Ishikawa (cell line): Measurements from ENCODE around the gene GPX3.

Experiments used
- CEBPB ChIP-seq: IDR thresholded peaks from 2 replicates; pipeline ENCODE4 v1.6.1; 2012
- CREB1 ChIP-seq: IDR thresholded peaks from 2 replicates; pipeline ENCODE4 v1.6.1; 2012; ENCODE audit warnings: low read depth
- EGR1 ChIP-seq: IDR thresholded peaks from 2 replicates; pipeline ENCODE4 v1.6.1; 2012
- EP300 ChIP-seq: IDR thresholded peaks from 2 replicates; pipeline ENCODE4 v1.6.1; 2012; ENCODE audit warnings: borderline replicate concordance
- FOXM1 ChIP-seq: IDR thresholded peaks from 2 replicates; pipeline ENCODE4 v1.6.1; 2012; ENCODE audit warnings: low read depth, borderline replicate concordance
- NFIC ChIP-seq: IDR thresholded peaks from 2 replicates; pipeline ENCODE4 v1.6.1; 2012
- RAD21 ChIP-seq: IDR thresholded peaks from 2 replicates; pipeline ENCODE4 v1.6.1; 2012; ENCODE audit warnings: low read depth
- TAF1 ChIP-seq: IDR thresholded peaks from 2 replicates; pipeline ENCODE4 v1.6.1; 2012; ENCODE audit warnings: low read depth, mild to moderate bottlenecking
- TCF12 ChIP-seq: IDR thresholded peaks from 2 replicates; pipeline ENCODE4 v1.6.1; 2012; ENCODE audit warnings: low read depth
- TEAD4 ChIP-seq: IDR thresholded peaks from 2 replicates; pipeline ENCODE4 v1.6.1; 2012
- YY1 ChIP-seq: IDR thresholded peaks from 2 replicates; pipeline ENCODE4 v1.6.1; 2012; ENCODE audit warnings: low read depth
- ZBTB7A ChIP-seq: IDR thresholded peaks from 2 replicates; pipeline ENCODE4 v1.6.1; 2012; ENCODE audit warnings: low read depth
- TF ChIP-seq, protein P1 (sequence below): IDR thresholded peaks from 2 replicates; pipeline ENCODE4 v1.6.1; 2012
- TF ChIP-seq, protein P2 (sequence below): IDR thresholded peaks from 2 replicates; pipeline ENCODE4 v1.6.1; 2012
- TF ChIP-seq, protein P3 (sequence below): IDR thresholded peaks from 2 replicates; pipeline ENCODE4 v1.6.1; 2012; ENCODE audit warnings: low read depth, mild to moderate bottlenecking

Gene GPX3

DNA sequence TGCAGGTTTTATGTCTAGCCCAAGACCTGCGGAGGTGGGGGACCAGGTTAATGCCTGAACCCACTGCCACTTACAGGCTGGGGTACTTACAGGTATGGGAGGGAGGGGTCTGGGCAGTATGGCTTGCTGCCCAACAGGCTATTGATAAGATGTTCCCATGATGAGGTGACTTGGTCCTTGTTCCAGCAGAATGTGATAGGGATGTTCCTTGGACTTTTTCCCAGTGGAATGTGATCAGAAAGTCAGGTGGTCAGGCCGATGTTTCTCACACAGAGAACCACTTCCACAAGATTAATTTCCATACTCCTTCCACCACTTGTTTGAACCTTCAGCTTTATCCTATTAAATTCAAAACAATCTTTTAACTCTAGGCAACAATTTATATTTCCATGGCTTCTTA lies 27.0 kb upstream of the GPX3 start:
- no peak for TF ChIP-seq TCF12
- TF ChIP-seq CEBPB, result no peak
- TF ChIP-seq EGR1, result no peak
- TF ChIP-seq TAF1, result no peak
- TF ChIP-seq CREB1, result no peak
- TF ChIP-seq YY1, result no peak

DNA sequence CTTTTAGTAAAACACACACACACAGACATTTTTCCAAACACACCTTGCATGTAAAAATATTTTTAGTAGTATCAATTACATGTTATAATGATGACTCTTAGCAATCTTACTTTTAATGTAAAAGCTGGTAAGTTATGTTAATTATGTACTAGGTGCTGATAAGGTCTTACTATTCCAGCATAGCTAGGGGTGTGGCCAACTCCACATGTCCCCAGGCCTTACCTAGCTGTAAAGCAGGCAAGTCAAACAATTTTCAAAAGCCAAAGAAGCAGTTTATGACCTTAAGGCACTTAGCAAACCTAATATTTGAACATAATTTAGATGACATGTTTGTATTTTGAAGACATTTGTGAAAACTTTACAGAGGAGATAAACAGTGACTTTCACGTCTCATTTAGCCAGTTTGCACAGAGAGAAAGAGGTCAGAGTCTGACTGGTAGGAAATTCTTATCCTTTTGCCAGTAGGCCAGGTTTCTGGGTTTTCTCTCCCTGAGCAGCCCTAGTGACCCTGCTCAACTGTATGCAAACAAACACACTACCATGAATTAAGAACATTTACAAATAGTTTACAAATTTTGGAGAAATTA lies 26.5 kb upstream of the GPX3 start:
- TF ChIP-seq EGR1 (no peak), RAD21 (no peak), YY1 (no peak), EP300 (no peak), CEBPB (no peak), TAF1 (no peak), CREB1 (no peak), NFIC (no peak), TEAD4 (no peak), FOXM1 (no peak), TCF12 (no peak), ZBTB7A (no peak)
- TF ChIP-seq, protein P1, sequence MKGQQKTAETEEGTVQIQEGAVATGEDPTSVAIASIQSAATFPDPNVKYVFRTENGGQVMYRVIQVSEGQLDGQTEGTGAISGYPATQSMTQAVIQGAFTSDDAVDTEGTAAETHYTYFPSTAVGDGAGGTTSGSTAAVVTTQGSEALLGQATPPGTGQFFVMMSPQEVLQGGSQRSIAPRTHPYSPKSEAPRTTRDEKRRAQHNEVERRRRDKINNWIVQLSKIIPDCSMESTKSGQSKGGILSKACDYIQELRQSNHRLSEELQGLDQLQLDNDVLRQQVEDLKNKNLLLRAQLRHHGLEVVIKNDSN, result no peak
- TF ChIP-seq, protein P2, sequence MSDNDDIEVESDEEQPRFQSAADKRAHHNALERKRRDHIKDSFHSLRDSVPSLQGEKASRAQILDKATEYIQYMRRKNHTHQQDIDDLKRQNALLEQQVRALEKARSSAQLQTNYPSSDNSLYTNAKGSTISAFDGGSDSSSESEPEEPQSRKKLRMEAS, result no peak
- TF ChIP-seq, protein P3, sequence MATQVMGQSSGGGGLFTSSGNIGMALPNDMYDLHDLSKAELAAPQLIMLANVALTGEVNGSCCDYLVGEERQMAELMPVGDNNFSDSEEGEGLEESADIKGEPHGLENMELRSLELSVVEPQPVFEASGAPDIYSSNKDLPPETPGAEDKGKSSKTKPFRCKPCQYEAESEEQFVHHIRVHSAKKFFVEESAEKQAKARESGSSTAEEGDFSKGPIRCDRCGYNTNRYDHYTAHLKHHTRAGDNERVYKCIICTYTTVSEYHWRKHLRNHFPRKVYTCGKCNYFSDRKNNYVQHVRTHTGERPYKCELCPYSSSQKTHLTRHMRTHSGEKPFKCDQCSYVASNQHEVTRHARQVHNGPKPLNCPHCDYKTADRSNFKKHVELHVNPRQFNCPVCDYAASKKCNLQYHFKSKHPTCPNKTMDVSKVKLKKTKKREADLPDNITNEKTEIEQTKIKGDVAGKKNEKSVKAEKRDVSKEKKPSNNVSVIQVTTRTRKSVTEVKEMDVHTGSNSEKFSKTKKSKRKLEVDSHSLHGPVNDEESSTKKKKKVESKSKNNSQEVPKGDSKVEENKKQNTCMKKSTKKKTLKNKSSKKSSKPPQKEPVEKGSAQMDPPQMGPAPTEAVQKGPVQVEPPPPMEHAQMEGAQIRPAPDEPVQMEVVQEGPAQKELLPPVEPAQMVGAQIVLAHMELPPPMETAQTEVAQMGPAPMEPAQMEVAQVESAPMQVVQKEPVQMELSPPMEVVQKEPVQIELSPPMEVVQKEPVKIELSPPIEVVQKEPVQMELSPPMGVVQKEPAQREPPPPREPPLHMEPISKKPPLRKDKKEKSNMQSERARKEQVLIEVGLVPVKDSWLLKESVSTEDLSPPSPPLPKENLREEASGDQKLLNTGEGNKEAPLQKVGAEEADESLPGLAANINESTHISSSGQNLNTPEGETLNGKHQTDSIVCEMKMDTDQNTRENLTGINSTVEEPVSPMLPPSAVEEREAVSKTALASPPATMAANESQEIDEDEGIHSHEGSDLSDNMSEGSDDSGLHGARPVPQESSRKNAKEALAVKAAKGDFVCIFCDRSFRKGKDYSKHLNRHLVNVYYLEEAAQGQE, result no peak

DNA sequence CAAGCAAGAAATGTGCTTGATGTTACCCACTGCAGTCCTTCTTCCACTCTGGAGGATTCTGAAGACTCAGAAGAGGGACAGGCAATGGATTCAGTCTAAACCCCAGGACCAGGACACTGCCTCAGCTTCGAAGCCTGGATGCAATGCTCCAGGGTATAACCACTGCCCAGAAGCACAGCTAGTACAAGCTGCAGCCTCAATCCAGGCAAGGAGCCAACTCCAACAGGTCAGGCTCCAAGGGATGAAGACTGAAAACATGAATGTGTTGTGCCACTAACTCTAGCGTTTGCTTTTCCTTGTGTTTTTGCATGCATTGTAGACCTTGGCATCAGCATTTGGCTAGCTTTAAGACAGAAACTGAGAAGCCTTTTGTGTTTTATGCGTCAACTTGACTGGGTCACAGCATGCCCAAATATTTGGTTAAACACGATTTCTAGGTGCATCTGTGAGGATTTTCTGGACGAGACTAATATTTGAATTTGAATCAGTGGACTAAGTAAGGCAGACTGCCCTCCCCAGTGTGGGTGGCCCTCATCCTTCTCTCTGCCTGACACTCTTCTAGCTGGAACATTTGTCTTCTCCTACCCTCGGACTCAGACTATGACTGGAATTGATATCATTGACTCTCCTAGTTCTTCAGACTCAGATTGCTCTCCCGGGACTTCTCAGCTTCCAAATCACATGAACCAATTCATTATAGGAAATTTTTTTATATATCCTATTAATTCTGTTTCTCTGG lies 20.5 kb upstream of the GPX3 start:
- TF ChIP-seq EGR1, result no peak
- TF ChIP-seq YY1, result no peak
- TF ChIP-seq EP300, result no peak
- TF ChIP-seq RAD21, result no peak
- TF ChIP-seq, protein P3, result no peak
- no peak for TF ChIP-seq FOXM1
- no peak for TF ChIP-seq ZBTB7A
- TF ChIP-seq CEBPB, result no peak
- TF ChIP-seq CREB1, result no peak
- TF ChIP-seq NFIC, result no peak

DNA sequence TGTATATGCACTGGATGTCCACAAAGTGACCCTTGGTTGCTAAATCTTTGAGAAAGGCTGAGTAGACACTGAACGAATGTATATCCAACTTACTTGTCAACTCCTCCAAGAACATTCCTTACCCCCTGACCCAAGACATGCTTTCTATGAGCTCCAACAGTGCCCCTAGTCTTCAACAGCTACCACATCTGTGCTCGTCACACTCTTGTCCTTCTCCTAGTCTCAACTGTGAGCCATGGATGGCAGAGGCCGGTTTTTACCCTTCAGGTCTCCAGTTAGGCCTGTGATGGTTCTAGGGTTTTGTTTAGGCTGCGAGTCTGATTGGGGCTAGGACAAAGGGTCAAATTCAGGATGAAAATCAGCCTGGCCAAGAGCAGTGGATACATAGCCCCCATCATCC lies 19.0 kb upstream of the GPX3 start:
- no peak for TF ChIP-seq TEAD4
- no peak for TF ChIP-seq TAF1
- no peak for TF ChIP-seq TCF12
- no peak for TF ChIP-seq EP300
- TF ChIP-seq, protein P2, result no peak
- no peak for TF ChIP-seq YY1
- TF ChIP-seq CEBPB, result no peak
- TF ChIP-seq, protein P3, result no peak
- no peak for TF ChIP-seq FOXM1
- no peak for TF ChIP-seq ZBTB7A
- no peak for TF ChIP-seq NFIC
- no peak for TF ChIP-seq CREB1

DNA sequence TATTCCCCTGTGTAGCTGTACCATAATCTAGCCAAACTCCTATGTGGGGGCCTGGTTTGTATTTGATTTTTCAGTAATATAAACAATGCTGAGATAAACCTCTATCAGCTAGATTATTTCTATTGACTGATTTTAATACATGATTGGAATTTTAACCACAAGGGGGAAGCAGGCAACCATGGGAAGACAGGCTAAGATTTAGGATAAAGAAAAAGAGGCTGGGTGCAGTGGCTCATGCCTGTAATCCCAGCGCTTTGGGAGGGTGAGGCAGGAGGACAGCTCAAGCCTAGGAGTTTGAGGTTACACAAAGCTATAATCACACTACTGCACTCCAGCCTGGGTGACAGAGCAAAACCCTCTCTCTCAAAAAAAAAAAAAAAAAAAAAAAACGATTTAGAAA lies 18.1 kb upstream of the GPX3 start:
- peak; percentile 81 for TF ChIP-seq RAD21
- TF ChIP-seq, protein P1, result no peak
